ACC112 (cell line): ENCODE data around the gene SLC35F1.

ENCODE experiments used
- H2AFZ ChIP-seq: fragments of 200-600 bp; sonication (generic); one replicate; pipeline ENCODE4 v1.6.0; 2017; ENCODE audit warnings: antibody characterized with exemption, low read length; ENCODE audit not compliant: unreplicated experiment
- H3K27ac ChIP-seq: fragments of 200-600 bp; sonication (generic); 2 replicates; pipeline ENCODE4 v1.5.1; 2014; ENCODE audit warnings: low read depth, mild to moderate bottlenecking, antibody characterized with exemption, low read length, moderate library complexity
- H3K27me3 ChIP-seq: fragments of 200-600 bp; sonication (generic); 2 replicates; pipeline ENCODE4 v1.6.1; 2014; ENCODE audit warnings: mild to moderate bottlenecking, antibody characterized with exemption, low read length, moderate library complexity, mixed read lengths; ENCODE audit not compliant: insufficient read depth
- H3K36me3 ChIP-seq: fragments of 200-600 bp; sonication (generic); 2 replicates; pipeline ENCODE4 v1.6.1; 2016; ENCODE audit warnings: mild to moderate bottlenecking, antibody characterized with exemption, low read length, moderate library complexity, mixed read lengths; ENCODE audit not compliant: insufficient read depth
- H3K4me1 ChIP-seq: fragments of 200-600 bp; sonication (generic); one replicate; pipeline ENCODE4 v1.6.1; 2016; ENCODE audit warnings: low read length, mixed read lengths; ENCODE audit not compliant: insufficient read depth, unreplicated experiment, control insufficient read depth
- H3K4me3 ChIP-seq: fragments of 200-600 bp; sonication (generic); 2 replicates; pipeline ENCODE4 v1.5.1; 2014; ENCODE audit warnings: mild to moderate bottlenecking, low read depth, low read length
- H3K79me2 ChIP-seq: fragments of 200-600 bp; sonication (generic); one replicate; pipeline ENCODE4 v1.6.0; 2016; ENCODE audit warnings: low read length; ENCODE audit not compliant: control insufficient read depth, unreplicated experiment, insufficient read depth

Gene SLC35F1

DNA sequence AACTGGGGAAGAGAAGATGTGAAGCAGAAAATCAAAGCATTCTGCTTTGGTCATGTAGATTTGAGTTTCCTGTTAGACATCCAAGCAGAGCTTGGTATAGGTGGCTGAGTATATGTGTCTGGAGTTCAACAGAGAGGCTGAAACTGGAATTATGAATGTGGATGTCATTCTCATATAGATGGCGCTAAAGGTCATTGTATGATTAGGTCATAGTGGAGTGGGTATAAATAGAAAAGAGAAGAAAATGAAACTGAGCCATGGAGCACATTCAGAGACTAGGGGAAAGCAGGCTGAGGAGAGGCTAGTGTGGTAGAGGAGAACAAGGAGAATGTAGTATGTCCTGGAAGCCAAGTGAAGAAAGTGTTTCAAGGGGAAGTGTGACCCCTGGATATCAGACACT, 345.4 kb downstream of the SLC35F1 start:
- H3K27ac ChIP-seq, result no peak overlapping the region
- no peaks in the 10 kb centered on the region for H3K36me3 ChIP-seq
- no peak overlapping the region for H2AFZ ChIP-seq
- no peaks in the 10 kb centered on the region for H3K4me1 ChIP-seq
- no peak overlapping the region for H3K4me3 ChIP-seq
- peaks cover 11% of the 10 kb centered on the region for H3K27me3 ChIP-seq
- no peaks in the 10 kb centered on the region for H3K79me2 ChIP-seq

DNA sequence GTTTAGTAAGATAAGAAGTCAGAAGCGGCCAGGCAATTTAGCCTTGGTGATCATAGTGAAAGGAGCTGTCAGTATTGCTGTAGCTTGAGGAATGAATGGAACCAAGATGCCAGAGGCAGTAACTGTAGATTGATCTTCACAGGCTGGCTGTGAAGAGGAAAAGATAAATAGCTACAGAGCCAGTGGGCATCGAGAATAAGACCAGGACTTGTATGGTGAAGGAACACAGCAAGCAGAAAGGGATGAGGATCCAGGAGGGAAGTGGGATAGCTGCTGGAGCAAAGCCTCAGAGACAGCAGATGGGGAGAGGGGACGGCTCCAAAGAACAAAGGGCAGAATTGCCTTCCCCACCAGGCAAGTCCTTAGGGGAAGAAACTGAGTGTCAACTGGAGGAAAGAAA, 346.7 kb downstream of the SLC35F1 start:
- Histone ChIP-seq H3K4me3 (no peak overlapping the region), H3K27ac (no peak overlapping the region), H3K27me3 (peaks cover 21% of the 10 kb centered on the region), H3K36me3 (no peaks in the 10 kb centered on the region), H2AFZ (no peak overlapping the region), H3K79me2 (no peaks in the 10 kb centered on the region), H3K4me1 (no peaks in the 10 kb centered on the region)

DNA sequence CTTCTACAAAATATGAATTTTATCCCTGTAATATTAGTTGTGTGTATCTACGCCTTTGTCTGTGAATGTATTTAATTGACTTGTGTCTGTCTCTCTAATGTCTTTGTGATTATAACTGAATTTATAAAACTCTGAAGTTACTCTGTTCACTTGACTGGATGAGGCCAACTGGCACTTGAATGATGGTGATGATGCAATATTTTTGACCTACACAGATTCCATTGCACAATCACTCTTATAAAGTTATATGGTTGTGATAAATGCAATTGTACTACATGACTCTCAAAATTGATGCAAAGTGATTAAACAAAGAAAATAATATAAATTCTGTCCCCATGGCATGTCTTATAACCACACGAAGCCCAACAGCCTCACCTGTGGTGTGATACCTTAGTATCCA, 353.8 kb downstream of the SLC35F1 start:
- H3K79me2 ChIP-seq, result no peaks in the 10 kb centered on the region
- peaks cover 18% of the 10 kb centered on the region for H3K27me3 ChIP-seq
- no peak overlapping the region for H3K4me3 ChIP-seq
- H3K27ac ChIP-seq, result no peak overlapping the region
- no peaks in the 10 kb centered on the region for H3K36me3 ChIP-seq
- no peaks in the 10 kb centered on the region for H3K4me1 ChIP-seq
- no peak overlapping the region for H2AFZ ChIP-seq

- Histone ChIP-seq H3K27ac (no peak overlapping the region), H3K4me1 (no peaks in the 10 kb centered on the region), H3K36me3 (no peaks in the 10 kb centered on the region), H3K4me3 (no peak overlapping the region), H2AFZ (no peak overlapping the region), H3K27me3 (no peaks in the 10 kb centered on the region), H3K79me2 (no peaks in the 10 kb centered on the region)
Observed at GRCh38 chr6:118263921-118264486, 356.9 kb downstream of the SLC35F1 start.

DNA sequence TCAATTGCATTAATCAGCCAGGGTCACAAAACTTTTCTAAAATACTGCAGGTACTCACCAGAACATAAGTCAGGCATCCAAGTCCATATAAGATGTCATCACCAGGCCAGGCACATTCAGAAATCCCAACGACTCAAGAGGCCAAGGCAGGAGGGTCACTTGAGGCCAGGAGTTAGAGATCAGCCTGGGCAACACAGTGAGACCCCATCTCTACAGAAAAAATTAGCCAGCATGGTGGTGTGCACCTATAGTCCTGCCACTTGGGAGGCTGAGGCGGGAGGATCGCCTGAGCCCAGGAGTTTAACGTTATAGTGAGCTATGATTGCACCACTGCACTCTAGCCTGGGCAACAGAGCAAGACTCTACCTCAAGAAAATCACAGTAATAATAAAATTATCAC, 362.6 kb downstream of the SLC35F1 start:
- H2AFZ ChIP-seq, result no peak overlapping the region
- H3K4me3 ChIP-seq, result no peak overlapping the region
- H3K36me3 ChIP-seq, result no peaks in the 10 kb centered on the region
- no peak overlapping the region for H3K27ac ChIP-seq
- H3K4me1 ChIP-seq, result no peaks in the 10 kb centered on the region
- no peaks in the 10 kb centered on the region for H3K79me2 ChIP-seq
- H3K27me3 ChIP-seq, result peaks cover 19% of the 10 kb centered on the region

DNA sequence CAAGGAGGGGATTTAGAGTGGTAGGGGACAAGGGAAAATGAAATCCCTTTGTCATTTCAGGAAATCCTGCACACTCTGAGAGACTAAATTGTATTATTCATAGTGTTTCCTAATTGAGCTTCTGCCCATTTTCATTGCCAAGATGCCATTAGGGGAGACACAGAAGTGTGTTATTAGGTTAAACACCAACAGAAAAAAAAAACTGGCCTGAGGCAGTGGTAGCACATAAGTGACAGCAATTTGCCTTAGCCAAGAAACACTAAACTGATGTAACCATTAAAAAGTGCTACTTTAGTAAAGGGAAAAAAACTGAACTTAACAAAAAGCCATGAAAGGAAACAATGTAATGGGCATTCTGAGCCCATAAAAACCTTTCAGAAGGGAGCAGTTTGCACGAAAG, 370.6 kb downstream of the SLC35F1 start:
- no peak overlapping the region for H2AFZ ChIP-seq
- no peaks in the 10 kb centered on the region for H3K36me3 ChIP-seq
- peaks cover 52% of the 10 kb centered on the region for H3K27me3 ChIP-seq
- no peaks in the 10 kb centered on the region for H3K79me2 ChIP-seq
- no peak overlapping the region for H3K27ac ChIP-seq
- H3K4me1 ChIP-seq, result no peaks in the 10 kb centered on the region
- H3K4me3 ChIP-seq, result no peak overlapping the region

- Histone ChIP-seq H3K27ac (no peak overlapping the region), H3K79me2 (no peaks in the 10 kb centered on the region), H3K27me3 (peaks cover 44% of the 10 kb centered on the region), H2AFZ (no peak overlapping the region), H3K4me1 (no peaks in the 10 kb centered on the region), H3K36me3 (no peaks in the 10 kb centered on the region), H3K4me3 (no peak overlapping the region)
Observed at GRCh38 chr6:118280210-118280609, 373.1 kb downstream of the SLC35F1 start.

DNA sequence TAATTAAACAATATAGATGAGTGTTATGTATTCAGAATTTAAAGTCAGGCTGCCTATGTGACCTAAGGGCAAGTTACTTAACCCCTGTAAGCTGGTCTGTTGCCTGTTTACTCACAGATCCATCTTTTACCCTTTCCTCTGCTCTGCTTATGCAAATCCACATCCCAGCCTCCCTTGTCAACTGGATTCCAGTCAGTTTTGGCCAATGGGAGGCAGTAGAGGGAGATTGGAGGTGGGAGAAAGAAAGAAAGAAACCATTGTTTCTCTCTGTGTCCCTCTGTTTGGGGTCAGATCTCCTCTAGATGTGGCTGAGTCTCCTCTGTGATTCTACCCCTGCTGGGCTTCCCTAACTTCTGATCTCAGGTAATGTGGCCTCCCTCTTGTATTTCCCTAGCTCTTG, 374.2 kb downstream of the SLC35F1 start:
- no peak overlapping the region for H3K4me3 ChIP-seq
- no peak overlapping the region for H2AFZ ChIP-seq
- no peaks in the 10 kb centered on the region for H3K79me2 ChIP-seq
- no peak overlapping the region for H3K27ac ChIP-seq
- no peaks in the 10 kb centered on the region for H3K36me3 ChIP-seq
- peaks cover 35% of the 10 kb centered on the region for H3K27me3 ChIP-seq
- H3K4me1 ChIP-seq, result no peaks in the 10 kb centered on the region

GRCh38 chr6:118283766-118284165, 376.7 kb downstream of the SLC35F1 start:
- H2AFZ ChIP-seq, result no peak overlapping the region
- no peaks in the 10 kb centered on the region for H3K36me3 ChIP-seq
- H3K27ac ChIP-seq, result no peak overlapping the region
- H3K27me3 ChIP-seq, result peaks cover 12% of the 10 kb centered on the region
- H3K4me3 ChIP-seq, result peak overlapping the region; percentile 50; the same call in 1 of the 2 replicates
- H3K79me2 ChIP-seq, result no peaks in the 10 kb centered on the region
- no peaks in the 10 kb centered on the region for H3K4me1 ChIP-seq

- no peak overlapping the region for H3K27ac ChIP-seq
- no peaks in the 10 kb centered on the region for H3K36me3 ChIP-seq
- H3K4me3 ChIP-seq, result no peak overlapping the region
- no peaks in the 10 kb centered on the region for H3K4me1 ChIP-seq
- H2AFZ ChIP-seq, result no peak overlapping the region
- H3K27me3 ChIP-seq, result 0 out of 2 replicates have a peak, but pooled peaks cover 7% of the 10 kb centered on the region
- H3K79me2 ChIP-seq, result no peaks in the 10 kb centered on the region
Observed at GRCh38 chr6:118284736-118285360, 377.8 kb downstream of the SLC35F1 start.

GRCh38 chr6:118285791-118286190, 378.7 kb downstream of the SLC35F1 start:
- H3K79me2 ChIP-seq, result no peaks in the 10 kb centered on the region
- 0 out of 2 replicates have a peak, but pooled peaks cover 7% of the 10 kb centered on the region for H3K27me3 ChIP-seq
- no peak overlapping the region for H3K27ac ChIP-seq
- no peak overlapping the region for H3K4me3 ChIP-seq
- H3K4me1 ChIP-seq, result no peaks in the 10 kb centered on the region
- H3K36me3 ChIP-seq, result no peaks in the 10 kb centered on the region
- H2AFZ ChIP-seq, result no peak overlapping the region
